ENCODE results near the gene PHACTR4. TPM values are rescaled to one million over a fixed set of nuclear protein-coding genes. Genes with fewer than 3 reads are reported as not detected.
"Not testable (repeated sequence)": the region's sequence is repeated elsewhere in the genome, so short reads cannot be mapped to it uniquely, and the experiment has no call there.

PHACTR4 gene
- total and polyA plus RNA-seq, 2 donors (not counting 3 experiments of a cell fraction or from before 2014, with no cell fraction given), result 25.4 to 61.0 TPM

- H3K4me1 ChIP-seq (ENCODE audit: control insufficient read depth, extremely low read depth, insufficient read depth, low read length); H3K27ac ChIP-seq (ENCODE audit: insufficient read depth, low read depth, low read length); H3K9ac ChIP-seq (replicated peaks; ENCODE audit: extremely low read depth, insufficient read depth, low read length); BruUV-seq (replicated peaks); DNase-seq (ENCODE audit: low read depth, low spot score); H3K79me2 ChIP-seq (ENCODE audit: control insufficient read depth, insufficient read depth, low read length); H3K4me3 ChIP-seq (replicated peaks in 1 of 3; ENCODE audit: insufficient read depth in 1 of 3, low read depth in 1 of 3, low read length in 3 of 3); FAIRE-seq; H3K9me3 ChIP-seq (replicated peaks; ENCODE audit: control insufficient read depth, insufficient read depth, low read length); H3K4me2 ChIP-seq (ENCODE audit: insufficient read depth, low read length); H2AFZ ChIP-seq (ENCODE audit: low read depth, low read length); H3K27me3 ChIP-seq (ENCODE audit: control insufficient read depth in 2 of 2, insufficient read depth in 2 of 2, low read length in 2 of 2); H4K20me1 ChIP-seq (replicated peaks; ENCODE audit: control insufficient read depth, extremely low read depth, insufficient read depth, low read length); H3K9me1 ChIP-seq (replicated peaks; ENCODE audit: control insufficient read depth, extremely low read depth, insufficient read depth, low read length); dilution Hi-C loops (cut with MboI; ENCODE audit: extremely low pct_ligation_motif_present, low sequenced_read_pairs): not testable (repeated sequence)
- intact Hi-C loops (cut with micrococcal nuclease), result loop anchor here (5.0 kb wide), 1 partner anchor 607 kb away; the partner anchor contains the start of gene THEMIS2
- H3K36me3 ChIP-seq (ENCODE audit: control insufficient read depth in 2 of 2, extremely low read depth in 1 of 2, insufficient read depth in 2 of 2, low read length in 2 of 2), result peaks cover 7 to 20% of the 10 kb centered on the region in 2 experiments
- ChIA-PET CTCF (interaction anchor here (0.9 to 1.2 kb wide), 3 partner anchors 14 to 120 kb away, joined by 3 read pairs; no protein-coding TSS in a partner anchor), POLR2A (interaction anchor here (0.6 to 0.7 kb wide), 2 partner anchors 41 to 69 kb away, joined by 3 read pairs; no protein-coding TSS in a partner anchor)
Measured at GRCh38 chr1:28479497-28479896, 110.0 kb downstream of the PHACTR4 start.

- Histone ChIP-seq H4K20me1 (replicated peaks; ENCODE audit: control insufficient read depth, extremely low read depth, insufficient read depth, low read length) (no peaks in the 10 kb centered on the region), H3K9me3 (replicated peaks; ENCODE audit: control insufficient read depth, insufficient read depth, low read length) (no peaks in the 10 kb centered on the region), H3K9ac (replicated peaks; ENCODE audit: extremely low read depth, insufficient read depth, low read length) (no peak overlapping the region), H3K9me1 (replicated peaks; ENCODE audit: control insufficient read depth, extremely low read depth, insufficient read depth, low read length) (no peaks in the 10 kb centered on the region), H3K4me3 (replicated peaks in 1 of 3; ENCODE audit: insufficient read depth in 1 of 3, low read depth in 1 of 3, low read length in 3 of 3) (no peak overlapping the region), H3K4me1 (ENCODE audit: control insufficient read depth, extremely low read depth, insufficient read depth, low read length) (no peaks in the 10 kb centered on the region), H3K27me3 (ENCODE audit: control insufficient read depth in 2 of 2, insufficient read depth in 2 of 2, low read length in 2 of 2) (no peaks in the 10 kb centered on the region), H2AFZ (ENCODE audit: low read depth, low read length) (no peak overlapping the region), H3K27ac (ENCODE audit: insufficient read depth, low read depth, low read length) (no peak overlapping the region), H3K36me3 (ENCODE audit: control insufficient read depth in 2 of 2, extremely low read depth in 1 of 2, insufficient read depth in 2 of 2, low read length in 2 of 2) (peaks cover 7 to 20% of the 10 kb centered on the region in 2 experiments), H3K4me2 (ENCODE audit: insufficient read depth, low read length) (no peak overlapping the region), H3K79me2 (ENCODE audit: control insufficient read depth, insufficient read depth, low read length) (no peaks in the 10 kb centered on the region)
- dilution Hi-C loops (cut with MboI; ENCODE audit: extremely low pct_ligation_motif_present, low sequenced_read_pairs), result no loop called here
- BruUV-seq (replicated peaks), result no TSS peak
- FAIRE-seq (no peak), DNase-seq (ENCODE audit: low read depth, low spot score) (no peak)
- intact Hi-C loops (cut with micrococcal nuclease), result no loop called here
- no peak for TF ChIP-seq JUN (IDR thresholded peaks at IDR 0.05; ENCODE audit: borderline replicate concordance, insufficient read depth, insufficient read length, low read depth)
- TF ChIP-seq MYC (IDR thresholded peaks at IDR 0.05; ENCODE audit: low read depth, low read length), result no peak
- TF ChIP-seq EZH2 (IDR thresholded peaks at IDR 0.05; ENCODE audit: borderline replicate concordance, low read depth, low read length, severe bottlenecking), result no peak
- TF ChIP-seq CTCF (IDR thresholded peaks at IDR 0.05; ENCODE audit: extremely low read depth in 1 of 2, insufficient read depth in 1 of 2, low read depth in 1 of 2, low read length in 2 of 2), result no peak
- no peak for TF ChIP-seq POLR2A (IDR thresholded peaks at IDR 0.05; ENCODE audit: low read depth, low read length)
- no peak for TF ChIP-seq POLR2AphosphoS5 (IDR thresholded peaks at IDR 0.05; ENCODE audit: insufficient read depth, low read depth, low read length)
- TF ChIP-seq FOS (IDR thresholded peaks at IDR 0.05; ENCODE audit: borderline replicate concordance, insufficient read depth, low read length), result no peak
- TF ChIP-seq GATA2 (IDR thresholded peaks at IDR 0.05; ENCODE audit: insufficient read depth, insufficient read length, low read depth, low read length), result no peak
- no peak for TF ChIP-seq MAX (IDR thresholded peaks at IDR 0.05; ENCODE audit: insufficient read depth, insufficient read length)
- ChIA-PET POLR2A (no interaction called here), CTCF (no interaction called here)
Measured at GRCh38 chr1:28480308-28480707, 110.8 kb downstream of the PHACTR4 start.

All from endothelial cell of umbilical vein (primary cell).